Endodermal cell (in vitro differentiated cells): ENCODE measurements around the gene SEM1. TPM values are rescaled to one million over a fixed set of nuclear protein-coding genes. Genes with fewer than 3 reads are reported as not detected.
A peak's percentile ranks its signal among the peaks of the same experiment; 100 is the strongest.

Source experiments
- DNase-seq: peaks from one replicate; pipeline ENCODE4 v3.0.0-alpha.2; 2017
- H3K27ac ChIP-seq: 2 replicates; pipeline ENCODE4 v1.5.1; 2013; ENCODE audit warnings: mild to moderate bottlenecking, low read depth, low read length, moderate library complexity
- H3K27me3 ChIP-seq: 2 replicates; pipeline ENCODE4 v1.6.1; 2013; ENCODE audit warnings: mild to moderate bottlenecking, low read length, moderate library complexity; ENCODE audit not compliant: insufficient read depth, control insufficient read depth, poor library complexity, severe bottlenecking
- H3K36me3 ChIP-seq: 2 replicates; pipeline ENCODE4 v1.7.0; 2013; ENCODE audit warnings: mild to moderate bottlenecking, low read length, moderate library complexity; ENCODE audit not compliant: control insufficient read depth, insufficient read depth
- H3K4me1 ChIP-seq: one replicate; pipeline ENCODE4 v1.7.0; 2013; ENCODE audit warnings: low read length; ENCODE audit not compliant: control insufficient read depth, insufficient read depth
- H3K4me3 ChIP-seq: 2 replicates; pipeline ENCODE4 v1.5.1; 2013; ENCODE audit warnings: mild to moderate bottlenecking, low read length, moderate library complexity
- H3K9ac ChIP-seq: 2 replicates; pipeline ENCODE4 v1.6.1; 2013; ENCODE audit warnings: mild to moderate bottlenecking, low read length, moderate library complexity; ENCODE audit not compliant: poor library complexity, severe bottlenecking; ENCODE audit errors: extremely low read depth
- H3K9me3 ChIP-seq: 2 replicates; pipeline ENCODE4 v1.6.1; 2013; ENCODE audit warnings: mild to moderate bottlenecking, low read length, moderate library complexity; ENCODE audit not compliant: control insufficient read depth
- H3K27ac Mint-ChIP-seq: 2 replicates; pipeline ENCODE4 v1.8.0; 2020; ENCODE audit warnings: mixed read lengths
- H3K27me3 Mint-ChIP-seq: 2 replicates; pipeline ENCODE4 v1.8.0; 2021; ENCODE audit warnings: mild to moderate bottlenecking, mixed read lengths; ENCODE audit not compliant: insufficient read depth
- H3K36me3 Mint-ChIP-seq: 2 replicates; pipeline ENCODE4 v1.8.0; 2020; ENCODE audit warnings: low read depth, mixed read lengths
- H3K4me1 Mint-ChIP-seq: 2 replicates; pipeline ENCODE4 v1.8.0; 2020; ENCODE audit warnings: mixed read lengths
- H3K4me3 Mint-ChIP-seq: 2 replicates; pipeline ENCODE4 v1.8.0; 2020; ENCODE audit warnings: mild to moderate bottlenecking, moderate library complexity, mixed read lengths
- H3K9me3 Mint-ChIP-seq: 2 replicates; pipeline ENCODE4 v1.8.0; 2020; ENCODE audit warnings: mild to moderate bottlenecking, mixed read lengths
- CTCF ChIP-seq: fragments of 200-600 bp; sonication (generic); conservative IDR thresholded peaks from 2 replicates; pipeline ENCODE4 v1.5.0; 2021; ENCODE audit warnings: antibody characterized with exemption, mild to moderate bottlenecking
- WGBS, 2 experiments: methylation state at CpG; one replicate each; pipeline versions ENCODE4 v1.1.5 to v1.1.7; 2013; ENCODE audit warnings: missing lambda C conversion rate in 2 of 2, mixed read lengths in 1 of 2; ENCODE audit not compliant: insufficient coverage in 1 of 2, insufficient read length in 1 of 2; 5-methylcytosine and 5-hydroxymethylcytosine counted together
- total RNA-seq, 2 donors: library from RNA; stranded (reverse); fragmentation: NEBNext Ultra II Directional in 1 of 2; extraction: Animal tissue kit (Norgen Biotek cat#: 25700) in 1 of 2; gene quantifications; 2 replicates in 1 of 2; 3 replicates in 1 of 2; pipeline ENCODE4 v1.2.1, GENCODE V29; 2021

The SEM1 gene
- total RNA-seq, 2 donors from 2014 or later = 85.1 to 127 TPM

GRCh38 chr7:96718107-96719003 is 8.7 kb upstream of the SEM1 start:
- Histone ChIP-seq H3K4me1 (no peaks in the 10 kb centered on the region), H3K27ac (no peak overlapping the region), H3K9me3 (peaks cover 12% of the 10 kb centered on the region), H3K27me3 (no peaks in the 10 kb centered on the region), H3K4me3 (no peak overlapping the region), H3K36me3 (no peaks in the 10 kb centered on the region), H3K9ac (no peak overlapping the region)
- no peak overlapping the region for H3K27ac Mint-ChIP-seq
- H3K9me3 Mint-ChIP-seq = peaks cover 13% of the 10 kb centered on the region
- peaks cover 2% of the 10 kb centered on the region for H3K4me1 Mint-ChIP-seq
- 88 to 100% methylated on average over 1 to 2 of the region's 3 CpGs for WGBS, 2 experiments
- H3K36me3 Mint-ChIP-seq = no peaks in the 10 kb centered on the region
- DNase-seq = no peak
- H3K27me3 Mint-ChIP-seq = no peaks in the 10 kb centered on the region
- H3K4me3 Mint-ChIP-seq = no peak overlapping the region
- TF ChIP-seq CTCF = no peak

- peaks cover 4% of the 10 kb centered on the region for H3K4me1 Mint-ChIP-seq
- H3K36me3 Mint-ChIP-seq = peaks cover 4% of the 10 kb centered on the region
Measured at GRCh38 chr7:96713037-96713436, 3.4 kb upstream of the SEM1 start.

GRCh38 chr7:96710544-96710943 is 898 bp upstream of the SEM1 start:
- Histone ChIP-seq H3K27me3 (no peaks in the 10 kb centered on the region), H3K9ac (no peak overlapping the region), H3K9me3 (peaks cover 26% of the 10 kb centered on the region), H3K36me3 (peaks cover 22% of the 10 kb centered on the region), H3K4me3 (peak overlapping the region; percentile 87), H3K27ac (no peak overlapping the region), H3K4me1 (no peaks in the 10 kb centered on the region)
- Mint-ChIP-seq H3K9me3 (peaks cover 28% of the 10 kb centered on the region), H3K4me3 (no peak overlapping the region), H3K4me1 (peaks cover 8% of the 10 kb centered on the region), H3K27me3 (peaks cover 1% of the 10 kb centered on the region), H3K27ac (no peak overlapping the region), H3K36me3 (peaks cover 21% of the 10 kb centered on the region)
- 100% methylated on average over 1 of the region's 2 CpGs for WGBS, 2 experiments
- no peak for DNase-seq
- no peak for TF ChIP-seq CTCF

More at GRCh38 chr7:96713037-96713436, 3.4 kb upstream of the SEM1 start:
- H3K27me3 ChIP-seq = no peaks in the 10 kb centered on the region
- H3K36me3 ChIP-seq = peaks cover 1% of the 10 kb centered on the region
- no peak for DNase-seq
- H3K4me3 Mint-ChIP-seq = no peak overlapping the region
- H3K9ac ChIP-seq = no peak overlapping the region
- H3K27ac Mint-ChIP-seq = no peak overlapping the region
- no peak overlapping the region for H3K4me3 ChIP-seq
- peaks cover 1% of the 10 kb centered on the region for H3K27me3 Mint-ChIP-seq
- peaks cover 31% of the 10 kb centered on the region for H3K9me3 ChIP-seq
- TF ChIP-seq CTCF = no peak
- H3K27ac ChIP-seq = no peak overlapping the region
- no peaks in the 10 kb centered on the region for H3K4me1 ChIP-seq
- H3K9me3 Mint-ChIP-seq = peaks cover 31% of the 10 kb centered on the region
- 81 to 90% methylated on average over 2 to 3 of the region's 3 CpGs for WGBS, 2 experiments
